Smooth muscle cell (in vitro differentiated cells): ENCODE measurements around the gene FAM228B. TPM values are rescaled to one million over a fixed set of nuclear protein-coding genes. Genes with fewer than 3 reads are reported as not detected.

ENCODE experiments used
- DNase-seq: peaks from one replicate; lab custom pipeline; 2025; ENCODE audit not compliant: unreplicated experiment; lab: John Stamatoyannopoulos, UW
- H2AFZ ChIP-seq: fragments of 200-600 bp; sonication (generic); 2 replicates; pipeline ENCODE4 v1.6.0; 2016; ENCODE audit warnings: antibody characterized with exemption, low read depth, mild to moderate bottlenecking
- H3F3A ChIP-seq: fragments of 200-600 bp; sonication (generic); 2 replicates; pipeline ENCODE4 v1.6.0; 2017; ENCODE audit warnings: antibody characterized with exemption, low read depth
- H3K27ac ChIP-seq: fragments of 200-600 bp; sonication (generic); 2 replicates; pipeline ENCODE4 v1.5.1; 2016; ENCODE audit warnings: low read depth, mild to moderate bottlenecking
- H3K27me3 ChIP-seq: fragments of 200-600 bp; sonication (generic); 2 replicates; pipeline ENCODE4 v1.6.1; 2016; ENCODE audit warnings: low read depth, mild to moderate bottlenecking
- H3K36me3 ChIP-seq: fragments of 200-600 bp; sonication (generic); 2 replicates; pipeline ENCODE4 v1.5.1; 2016; ENCODE audit warnings: low read depth
- H3K4me1 ChIP-seq: fragments of 200-600 bp; sonication (generic); 2 replicates; pipeline ENCODE4 v1.5.1; 2016; ENCODE audit warnings: low read depth
- H3K4me2 ChIP-seq: fragments of 200-600 bp; sonication (generic); 2 replicates; pipeline ENCODE4 v1.6.0; 2016; ENCODE audit warnings: mild to moderate bottlenecking
- H3K4me3 ChIP-seq: fragments of 200-600 bp; sonication (generic); 2 replicates; pipeline ENCODE4 v1.5.1; 2016; ENCODE audit warnings: mild to moderate bottlenecking
- H3K79me2 ChIP-seq: fragments of 200-600 bp; sonication (generic); 2 replicates; pipeline ENCODE4 v1.6.0; 2016; ENCODE audit warnings: low read depth, mild to moderate bottlenecking
- H3K9ac ChIP-seq: fragments of 200-600 bp; sonication (generic); 2 replicates; pipeline ENCODE4 v1.6.0; 2016; ENCODE audit warnings: low read depth
- H3K9me3 ChIP-seq: fragments of 200-600 bp; sonication (generic); replicated peaks from 2 replicates; pipeline ENCODE4 v1.5.1; 2016; ENCODE audit warnings: low read depth
- H4K20me1 ChIP-seq: fragments of 200-600 bp; sonication (generic); 2 replicates; pipeline ENCODE4 v1.6.0; 2016; ENCODE audit warnings: low read depth
- WGBS: methylation state at CpG from one replicate; pipeline ENCODE4 v1.1.7; 2016; ENCODE audit warnings: low lambda C conversion rate; 5-methylcytosine and 5-hydroxymethylcytosine counted together
- polyA plus RNA-seq: library from polyadenylated mRNA; unstranded; fragments of >200 nt; fragmentation: Nextera tagmentation; extraction: Ambion mirVana; gene quantifications from 2 replicates; pipeline ENCODE4 v1.2.1, GENCODE V29; 2016
- total RNA-seq: library from RNA; depleted of rRNA; stranded (reverse); fragments of >200 nt; gene quantifications from 2 replicates; pipeline ENCODE4 v1.2.3, GENCODE V29; 2014
- TF ChIP-seq, protein P1 (sequence below): fragments of 200-600 bp; sonication (generic); IDR thresholded peaks from 2 replicates; pipeline ENCODE4 v1.5.1; 2017; ENCODE audit warnings: borderline replicate concordance, mild to moderate bottlenecking, antibody characterized with exemption; ENCODE audit not compliant: insufficient read depth, poor library complexity, severe bottlenecking

The FAM228B gene
- total and polyA plus RNA-seq, 2 experiments from 2014 or later, result 7.0 to 18.1 TPM

DNA sequence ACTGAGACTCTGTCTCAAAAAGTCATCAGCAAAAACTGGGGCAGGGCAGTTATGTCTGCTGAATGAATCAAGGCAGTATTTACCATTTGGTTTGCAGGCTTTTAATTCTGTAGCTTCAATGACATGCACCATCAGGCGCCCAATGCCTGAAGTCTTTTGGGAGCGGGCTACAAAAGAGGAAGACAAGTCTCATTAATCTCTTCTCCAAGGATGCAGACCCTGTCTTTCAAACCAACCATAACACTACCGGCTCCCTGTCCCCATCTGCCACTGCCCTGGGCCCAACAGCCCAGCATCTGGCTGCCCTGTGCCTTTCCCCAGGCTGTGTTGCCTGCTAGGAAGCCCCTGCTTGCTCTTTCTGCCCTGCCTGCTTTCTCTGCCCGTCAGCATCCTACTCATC lies 81.9 kb downstream of the FAM228B start:
- WGBS, result 100% methylated on average over 4 of the region's 4 CpGs
- TF ChIP-seq, protein P1, sequence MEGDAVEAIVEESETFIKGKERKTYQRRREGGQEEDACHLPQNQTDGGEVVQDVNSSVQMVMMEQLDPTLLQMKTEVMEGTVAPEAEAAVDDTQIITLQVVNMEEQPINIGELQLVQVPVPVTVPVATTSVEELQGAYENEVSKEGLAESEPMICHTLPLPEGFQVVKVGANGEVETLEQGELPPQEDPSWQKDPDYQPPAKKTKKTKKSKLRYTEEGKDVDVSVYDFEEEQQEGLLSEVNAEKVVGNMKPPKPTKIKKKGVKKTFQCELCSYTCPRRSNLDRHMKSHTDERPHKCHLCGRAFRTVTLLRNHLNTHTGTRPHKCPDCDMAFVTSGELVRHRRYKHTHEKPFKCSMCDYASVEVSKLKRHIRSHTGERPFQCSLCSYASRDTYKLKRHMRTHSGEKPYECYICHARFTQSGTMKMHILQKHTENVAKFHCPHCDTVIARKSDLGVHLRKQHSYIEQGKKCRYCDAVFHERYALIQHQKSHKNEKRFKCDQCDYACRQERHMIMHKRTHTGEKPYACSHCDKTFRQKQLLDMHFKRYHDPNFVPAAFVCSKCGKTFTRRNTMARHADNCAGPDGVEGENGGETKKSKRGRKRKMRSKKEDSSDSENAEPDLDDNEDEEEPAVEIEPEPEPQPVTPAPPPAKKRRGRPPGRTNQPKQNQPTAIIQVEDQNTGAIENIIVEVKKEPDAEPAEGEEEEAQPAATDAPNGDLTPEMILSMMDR, result no peak

DNA sequence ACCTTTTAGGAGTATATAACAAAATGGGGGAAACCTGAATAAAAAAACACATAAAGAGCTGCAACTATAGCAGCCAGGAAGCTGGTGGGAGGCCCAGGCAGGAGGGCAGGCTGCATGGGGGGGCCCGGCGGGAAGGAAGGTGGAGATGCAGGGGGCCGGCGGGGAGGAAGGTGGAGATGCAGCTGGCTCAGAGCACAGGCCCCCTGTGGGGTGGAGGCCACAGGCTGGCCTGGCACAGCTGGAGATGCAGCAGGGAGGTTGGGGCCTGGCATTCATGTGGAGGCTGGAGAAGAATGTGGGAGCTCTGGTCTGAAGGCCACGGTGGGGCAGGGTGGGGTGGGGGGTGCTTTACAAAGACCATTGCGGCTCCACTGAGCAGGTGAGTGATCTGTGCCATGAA lies 83.0 kb downstream of the FAM228B start:
- H3K9me3 ChIP-seq, result no peaks in the 10 kb centered on the region
- 88% methylated on average over 2 of the region's 6 CpGs for WGBS

More for the DNA sequence above, 81.9 kb downstream of the FAM228B start:
- no peak overlapping the region for H3K9ac ChIP-seq
- H3K9me3 ChIP-seq, result no peaks in the 10 kb centered on the region
- no peaks in the 10 kb centered on the region for H3K27me3 ChIP-seq
- no peak overlapping the region for H3K4me2 ChIP-seq
- no peaks in the 10 kb centered on the region for H3K4me1 ChIP-seq
- H3K36me3 ChIP-seq, result no peaks in the 10 kb centered on the region
- H3K4me3 ChIP-seq, result no peak overlapping the region
- no peak overlapping the region for H3K27ac ChIP-seq
- no peak overlapping the region for H2AFZ ChIP-seq
- no peak for DNase-seq
- H3K79me2 ChIP-seq, result no peaks in the 10 kb centered on the region
- no peaks in the 10 kb centered on the region for H3F3A ChIP-seq
- no peaks in the 10 kb centered on the region for H4K20me1 ChIP-seq

DNA sequence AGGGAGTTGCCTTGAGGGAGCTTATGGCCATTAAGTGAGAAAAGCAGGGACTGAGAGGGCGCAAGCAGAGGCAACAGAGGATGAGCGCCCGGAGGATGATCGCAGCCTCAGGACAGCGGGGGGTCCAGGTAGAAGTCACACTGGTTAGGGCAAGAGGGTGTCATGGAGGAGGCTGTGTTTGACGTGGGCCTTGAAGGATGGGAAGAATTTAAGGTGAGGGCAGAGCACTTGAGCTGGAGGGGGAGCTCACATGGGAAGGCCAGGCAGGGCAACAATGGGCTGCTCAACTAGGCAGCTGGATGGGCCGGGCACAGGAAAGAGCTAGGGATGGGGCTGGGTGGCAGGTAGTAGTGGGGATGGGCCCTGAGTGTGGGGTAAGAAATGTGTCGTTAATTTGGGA lies 83.4 kb downstream of the FAM228B start:
- TF ChIP-seq, protein P1, result no peak
- H3K36me3 ChIP-seq, result no peaks in the 10 kb centered on the region
- H3K4me1 ChIP-seq, result no peaks in the 10 kb centered on the region
- H3K9me3 ChIP-seq, result no peaks in the 10 kb centered on the region
- H3K27ac ChIP-seq, result no peak overlapping the region
- no peak for DNase-seq
- H3K4me3 ChIP-seq, result no peak overlapping the region
- no peaks in the 10 kb centered on the region for H3F3A ChIP-seq
- H4K20me1 ChIP-seq, result no peaks in the 10 kb centered on the region
- no peak overlapping the region for H3K9ac ChIP-seq
- H2AFZ ChIP-seq, result no peak overlapping the region
- 83% methylated on average over 8 of the region's 8 CpGs for WGBS
- H3K79me2 ChIP-seq, result no peaks in the 10 kb centered on the region
- H3K4me2 ChIP-seq, result no peak overlapping the region
- H3K27me3 ChIP-seq, result no peaks in the 10 kb centered on the region

More for the DNA sequence above, 83.0 kb downstream of the FAM228B start:
- H3K79me2 ChIP-seq, result no peaks in the 10 kb centered on the region
- H3K27me3 ChIP-seq, result no peaks in the 10 kb centered on the region
- no peak overlapping the region for H3K9ac ChIP-seq
- no peak for DNase-seq
- no peak overlapping the region for H2AFZ ChIP-seq
- no peaks in the 10 kb centered on the region for H3K4me1 ChIP-seq
- no peaks in the 10 kb centered on the region for H3K36me3 ChIP-seq
- H3F3A ChIP-seq, result no peaks in the 10 kb centered on the region
- TF ChIP-seq, protein P1, result no peak
- H3K4me3 ChIP-seq, result no peak overlapping the region
- H3K27ac ChIP-seq, result no peak overlapping the region
- no peaks in the 10 kb centered on the region for H4K20me1 ChIP-seq
- no peak overlapping the region for H3K4me2 ChIP-seq

DNA sequence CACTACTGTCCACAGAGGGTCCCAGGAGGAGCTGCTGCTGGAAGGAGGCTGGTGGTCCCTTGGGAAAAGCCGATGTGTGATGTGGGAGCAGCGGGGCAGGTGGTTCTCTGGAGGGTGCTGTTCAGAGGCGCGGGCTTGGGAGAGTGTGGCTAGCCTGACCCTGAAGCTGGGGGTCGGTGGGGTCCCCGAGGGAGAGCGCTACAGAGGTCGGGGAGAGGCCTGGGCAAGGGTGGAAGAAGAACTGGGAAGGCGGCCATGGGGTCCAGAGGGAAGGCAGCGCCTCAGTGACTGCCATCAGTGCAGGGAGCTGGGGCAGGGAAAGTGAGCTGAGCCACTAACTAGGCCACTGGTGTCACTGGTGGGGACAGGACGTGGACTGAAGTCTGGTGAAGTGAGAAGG lies 84.1 kb downstream of the FAM228B start:
- Histone ChIP-seq H3K27me3 (no peaks in the 10 kb centered on the region), H3K9ac (no peak overlapping the region), H3K4me1 (no peaks in the 10 kb centered on the region), H3K4me2 (no peak overlapping the region), H3F3A (no peaks in the 10 kb centered on the region), H3K4me3 (no peak overlapping the region), H3K36me3 (no peaks in the 10 kb centered on the region), H3K9me3 (no peaks in the 10 kb centered on the region), H3K79me2 (no peaks in the 10 kb centered on the region), H2AFZ (no peak overlapping the region), H3K27ac (no peak overlapping the region), H4K20me1 (no peaks in the 10 kb centered on the region)
- no peak for DNase-seq
- WGBS, result 80% methylated on average over 5 of the region's 11 CpGs
- TF ChIP-seq, protein P1, result no peak
